HG02943 (cell line): ENCODE results near the gene SIAH3.

Experiments
- ATAC-seq: cut with Tn5 transposase; IDR thresholded peaks from one replicate; pipeline ENCODE4 v1.9.1; 2021; ENCODE audit warnings: mild to moderate bottlenecking, low read depth, moderate library complexity; ENCODE audit not compliant: unreplicated experiment

The SIAH3 gene

DNA sequence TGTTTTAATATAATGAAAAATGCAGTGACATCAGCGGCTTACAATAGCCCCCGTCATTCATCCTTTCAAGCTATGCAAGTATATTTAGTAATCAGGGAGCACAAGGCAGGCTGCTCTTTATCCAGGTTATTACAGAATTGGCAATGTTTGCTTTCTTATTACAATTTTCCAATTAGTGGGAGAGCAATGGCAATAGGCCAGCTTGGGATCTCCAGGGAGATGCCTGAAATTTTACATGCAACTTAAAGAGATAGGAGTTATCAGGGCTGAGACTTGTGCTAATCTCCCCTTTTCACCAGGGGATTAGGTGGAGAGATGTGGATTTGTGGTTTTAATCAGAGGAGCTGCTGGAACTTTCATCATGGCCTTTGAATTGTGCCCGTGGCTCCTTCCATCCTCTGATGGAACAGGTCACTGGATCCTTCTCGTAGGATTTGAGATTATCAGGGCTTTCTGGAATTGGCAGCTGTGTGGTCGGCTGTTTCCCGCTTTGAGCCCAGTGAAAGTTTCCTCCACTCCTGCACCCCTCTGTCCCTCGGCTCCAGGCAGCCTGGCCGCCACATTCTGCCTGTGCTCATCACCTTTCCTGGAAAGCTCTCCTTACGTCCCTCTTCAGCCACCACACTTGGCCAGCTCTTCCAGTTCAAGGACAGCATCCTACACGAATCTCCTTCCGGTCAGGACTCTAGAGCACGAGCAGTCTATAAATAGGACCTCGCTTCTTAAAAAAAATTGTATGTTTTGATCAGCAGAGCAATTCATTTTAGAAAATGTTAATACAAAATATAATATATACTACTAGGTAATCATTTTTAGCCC lies 102.4 kb downstream of the SIAH3 start:
- no peak for ATAC-seq

DNA sequence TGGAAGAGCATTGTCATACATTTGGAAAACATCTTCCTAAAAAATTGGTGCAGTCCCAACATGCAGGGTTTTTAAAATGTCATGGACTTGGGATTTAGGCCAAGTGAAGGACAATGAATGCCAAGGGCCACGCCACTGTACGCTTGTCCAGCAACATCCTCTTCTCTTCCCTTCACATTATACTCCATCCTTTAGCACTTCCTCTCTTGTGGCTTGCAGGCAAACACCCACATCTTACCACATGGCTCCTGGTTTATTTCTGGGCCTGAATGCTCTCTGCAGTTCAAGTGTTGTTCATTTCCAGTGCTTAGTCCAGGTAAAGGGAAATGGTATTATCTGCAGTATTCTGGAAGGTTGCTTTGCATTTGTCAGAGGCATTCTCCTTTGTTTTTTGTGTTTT lies 104.5 kb downstream of the SIAH3 start:
- ATAC-seq: no peak

DNA sequence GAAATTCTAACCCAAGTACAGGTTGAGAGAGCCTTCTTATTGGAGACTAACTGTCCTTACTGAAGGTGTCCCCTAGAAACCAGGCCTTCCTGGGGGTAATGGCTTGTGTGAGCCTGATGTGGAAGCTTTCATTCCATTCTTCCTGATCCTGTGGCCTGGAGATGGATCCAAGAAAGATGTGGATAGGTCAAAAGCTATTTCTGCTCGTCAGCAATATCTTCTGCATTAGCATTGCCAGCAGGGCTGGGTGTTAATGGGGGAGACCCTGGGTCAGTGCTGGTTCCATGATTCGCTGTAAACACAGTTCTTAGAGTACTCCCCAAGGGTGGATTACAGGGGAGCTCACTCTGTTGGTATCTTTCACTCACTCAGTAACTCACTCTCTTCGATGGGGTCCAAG lies 106.6 kb downstream of the SIAH3 start:
- ATAC-seq: no peak

DNA sequence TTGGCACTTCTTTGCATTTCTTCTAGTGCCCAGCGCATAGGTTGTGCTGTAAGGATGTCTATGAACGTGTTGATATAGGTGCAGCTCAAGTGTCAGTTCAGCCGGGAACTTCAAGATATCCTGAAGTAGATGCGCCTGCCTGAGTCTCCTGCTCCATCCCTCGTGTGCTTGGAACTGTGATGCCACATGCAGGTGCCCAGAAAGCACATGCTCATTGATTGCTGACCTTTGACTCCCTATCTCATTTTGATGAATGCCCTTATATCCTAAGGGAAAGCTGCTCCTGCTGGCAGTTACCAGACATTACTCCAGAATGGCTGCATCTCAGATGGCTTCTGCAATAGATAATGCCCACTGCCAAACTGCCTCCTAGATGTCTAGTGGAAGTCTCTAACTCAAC lies 108.6 kb downstream of the SIAH3 start:
- ATAC-seq: no peak

GRCh38 chr13:45737571-45738017 lies 114.0 kb downstream of the SIAH3 start:
- no peak for ATAC-seq

DNA sequence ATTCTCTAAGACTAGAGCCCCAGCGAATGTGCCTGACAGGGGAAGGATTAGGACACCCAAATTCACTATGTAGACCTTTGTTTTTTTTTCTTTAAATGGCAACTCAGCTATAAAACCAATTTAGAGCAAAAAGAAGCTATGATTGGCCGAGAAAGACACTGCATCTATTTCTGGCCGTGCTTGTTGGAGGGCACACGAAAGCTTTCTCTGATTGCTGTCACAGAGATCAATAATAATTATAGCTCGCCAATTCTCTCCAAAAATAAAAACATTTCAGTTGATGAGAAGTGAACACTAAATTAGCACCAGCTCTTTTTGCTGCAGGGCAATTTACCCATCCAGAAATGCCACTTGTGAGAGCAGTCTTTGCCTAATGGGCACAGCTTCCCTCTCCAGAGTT lies 118.2 kb downstream of the SIAH3 start:
- ATAC-seq: no peak

GRCh38 chr13:45732916-45733315 lies 118.6 kb downstream of the SIAH3 start:
- no peak for ATAC-seq

DNA sequence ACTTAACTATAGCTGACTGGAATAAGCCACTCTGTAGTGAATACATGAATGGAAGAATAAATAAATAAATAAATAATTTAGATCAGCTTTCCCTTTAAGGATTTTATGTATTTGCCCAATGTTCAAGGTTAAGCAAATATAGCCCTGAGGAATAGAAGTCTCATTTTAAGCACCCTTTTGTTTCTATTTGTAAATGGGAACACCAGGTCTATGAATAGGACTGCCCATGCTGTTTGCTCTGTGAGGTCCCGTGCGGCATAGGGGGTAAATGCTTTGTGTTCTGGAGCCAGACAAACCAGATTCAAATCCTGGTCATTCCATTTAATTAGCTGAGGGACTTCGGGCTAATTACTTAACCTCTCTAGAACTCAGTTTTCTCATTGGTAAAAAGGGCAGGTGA lies 120.1 kb downstream of the SIAH3 start:
- no peak for ATAC-seq

GRCh38 chr13:45728759-45729158 lies 122.8 kb downstream of the SIAH3 start:
- no peak for ATAC-seq
